Coronary artery (tissue), 2 donors: ENCODE data around the gene ARSJ.
A peak's percentile ranks its signal among the peaks of the same experiment; 100 is the strongest.

ENCODE experiments used
- DNase-seq: peaks from one replicate; pipeline ENCODE4 v3.0.0-alpha.2; 2017; ENCODE audit warnings: low spot score
- H3K27ac ChIP-seq, 2 donors: fragments of 200-600 bp; sonication (generic); one replicate each; pipeline ENCODE4 v1.5.1; 2016 to 2019
- H3K4me3 ChIP-seq: fragments of 200-600 bp; sonication (generic); 2 replicates; pipeline ENCODE4 v1.5.1; 2016; ENCODE audit warnings: mild to moderate bottlenecking, moderate library complexity
- TF ChIP-seq, protein P1 (sequence below): fragments of 200-600 bp; sonication (generic); IDR thresholded peaks from one replicate; pipeline ENCODE4 v1.5.1; 2019; ENCODE audit warnings: antibody characterized with exemption

ARSJ gene

DNA sequence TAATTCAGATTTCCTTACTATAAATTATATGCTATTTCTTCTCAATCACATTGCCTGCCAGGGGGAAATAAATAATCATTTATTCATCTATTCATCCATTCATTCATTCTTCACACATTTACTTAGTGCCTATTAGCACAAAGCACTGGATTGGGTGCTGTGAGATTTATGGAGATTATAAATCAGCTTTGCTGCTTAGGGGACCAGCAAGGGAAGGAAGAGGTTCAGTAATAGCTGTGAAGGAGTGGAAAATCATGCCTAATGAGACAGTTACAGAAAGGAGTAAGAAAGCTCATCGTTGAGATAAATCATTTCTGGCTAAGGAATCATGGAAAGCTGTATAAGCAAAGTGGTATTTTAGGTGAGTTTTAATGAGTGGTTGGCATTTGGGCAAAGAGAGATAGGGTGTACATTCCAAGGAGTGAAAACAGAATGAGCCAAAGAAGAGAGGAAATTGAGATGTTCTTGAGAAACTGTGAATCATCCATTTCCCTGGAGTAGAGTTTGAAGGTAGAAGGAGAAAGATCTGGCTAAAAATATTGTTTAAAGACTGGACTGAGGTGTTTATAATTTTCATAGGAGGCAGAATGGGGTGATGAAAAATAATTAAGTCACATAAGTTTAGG lies 9.6 kb downstream of the ARSJ start:
- peak overlapping the region; percentile 9 to 53 for H3K27ac ChIP-seq
- DNase-seq = no peak
- TF ChIP-seq, protein P1, sequence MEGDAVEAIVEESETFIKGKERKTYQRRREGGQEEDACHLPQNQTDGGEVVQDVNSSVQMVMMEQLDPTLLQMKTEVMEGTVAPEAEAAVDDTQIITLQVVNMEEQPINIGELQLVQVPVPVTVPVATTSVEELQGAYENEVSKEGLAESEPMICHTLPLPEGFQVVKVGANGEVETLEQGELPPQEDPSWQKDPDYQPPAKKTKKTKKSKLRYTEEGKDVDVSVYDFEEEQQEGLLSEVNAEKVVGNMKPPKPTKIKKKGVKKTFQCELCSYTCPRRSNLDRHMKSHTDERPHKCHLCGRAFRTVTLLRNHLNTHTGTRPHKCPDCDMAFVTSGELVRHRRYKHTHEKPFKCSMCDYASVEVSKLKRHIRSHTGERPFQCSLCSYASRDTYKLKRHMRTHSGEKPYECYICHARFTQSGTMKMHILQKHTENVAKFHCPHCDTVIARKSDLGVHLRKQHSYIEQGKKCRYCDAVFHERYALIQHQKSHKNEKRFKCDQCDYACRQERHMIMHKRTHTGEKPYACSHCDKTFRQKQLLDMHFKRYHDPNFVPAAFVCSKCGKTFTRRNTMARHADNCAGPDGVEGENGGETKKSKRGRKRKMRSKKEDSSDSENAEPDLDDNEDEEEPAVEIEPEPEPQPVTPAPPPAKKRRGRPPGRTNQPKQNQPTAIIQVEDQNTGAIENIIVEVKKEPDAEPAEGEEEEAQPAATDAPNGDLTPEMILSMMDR = no peak
- no peak overlapping the region for H3K4me3 ChIP-seq

DNA sequence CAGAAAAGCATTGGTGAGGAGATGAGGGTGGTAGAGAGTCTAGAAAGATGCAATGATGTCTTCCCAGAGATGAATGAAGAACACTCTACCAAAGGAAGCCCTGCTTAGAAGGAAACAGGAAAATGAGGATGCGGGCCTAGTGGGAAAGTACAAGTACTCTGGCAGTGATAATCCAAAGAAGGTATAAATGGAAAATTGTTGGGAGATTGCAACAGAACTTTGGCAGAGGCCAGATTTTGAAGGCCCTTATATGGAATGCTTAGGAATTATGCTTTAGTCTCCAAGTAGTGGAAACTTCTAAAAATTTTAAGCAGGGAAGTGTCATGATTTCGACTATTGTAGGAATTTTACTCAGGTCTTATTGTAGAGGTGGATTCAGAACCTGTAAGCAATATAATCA lies 11.0 kb downstream of the ARSJ start:
- DNase-seq = no peak
- Histone ChIP-seq H3K4me3 (no peak overlapping the region), H3K27ac (peak overlapping the region in 1 of 2 donors; percentile 50)
- TF ChIP-seq, protein P1 = no peak

DNA sequence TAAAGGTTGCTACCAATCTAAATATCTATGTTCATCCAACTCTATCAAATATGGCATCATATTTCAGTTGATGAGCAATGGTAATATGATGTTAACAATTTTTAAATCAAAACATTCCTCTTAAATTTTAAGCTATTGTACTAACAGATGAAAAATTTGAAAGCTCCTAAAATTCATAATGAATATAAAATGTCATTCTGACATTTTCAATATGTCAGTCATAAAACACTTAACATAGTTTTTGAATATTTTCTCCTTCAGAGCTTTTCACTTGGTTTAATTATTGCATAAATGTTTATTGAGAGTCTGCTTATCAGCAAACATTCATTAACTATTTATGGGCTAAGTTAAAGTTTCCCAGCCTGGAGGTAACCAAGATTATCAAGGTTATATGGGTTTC lies 11.8 kb downstream of the ARSJ start:
- no peak for DNase-seq
- Histone ChIP-seq H3K4me3 (no peak overlapping the region), H3K27ac (no peak overlapping the region)
- TF ChIP-seq, protein P1 = no peak

DNA sequence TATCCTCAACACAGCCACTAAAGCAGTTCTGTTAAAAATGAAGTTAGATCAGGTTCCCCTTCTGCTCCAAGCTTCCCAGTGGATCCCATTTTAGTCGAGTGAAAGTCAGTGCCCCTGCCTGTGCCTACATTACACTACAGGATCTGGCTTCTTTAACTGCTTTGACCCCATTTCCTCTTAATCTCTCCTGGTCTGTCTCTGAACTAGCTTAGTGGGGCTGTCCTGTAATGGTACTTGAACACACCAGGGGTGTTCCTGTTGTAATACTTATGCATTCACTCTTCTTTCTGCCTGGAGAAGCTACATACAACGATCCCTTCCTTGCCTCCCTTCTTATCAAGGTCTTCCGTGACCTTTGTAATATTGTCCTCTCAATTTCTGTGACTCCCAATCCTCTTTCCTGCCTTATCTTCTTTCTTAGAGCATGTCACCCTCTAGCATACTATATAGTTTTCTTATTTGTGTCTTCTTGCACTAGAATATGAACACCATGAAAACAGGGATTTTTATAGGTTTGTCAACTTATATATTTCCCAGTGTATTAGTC lies 16.7 kb downstream of the ARSJ start:
- no peak overlapping the region for H3K4me3 ChIP-seq
- peak overlapping the region in 1 of 2 donors; percentile 36 for H3K27ac ChIP-seq
- no peak for DNase-seq
- TF ChIP-seq, protein P1 = no peak

DNA sequence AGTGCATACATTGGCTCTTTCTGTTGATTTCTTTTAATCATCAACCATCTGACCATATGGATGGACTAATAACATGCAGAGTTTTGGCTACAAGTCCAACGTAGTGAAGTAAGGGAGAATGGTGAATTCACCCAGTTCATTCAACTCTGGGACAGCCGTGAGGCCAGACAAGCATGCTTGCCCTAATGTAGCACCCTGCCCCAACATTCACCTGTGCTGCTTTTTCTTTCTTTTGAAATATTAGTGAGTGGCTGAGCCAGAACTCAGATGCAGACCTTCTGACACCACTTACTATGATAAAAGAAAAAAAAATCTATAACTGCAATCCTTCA lies 17.5 kb downstream of the ARSJ start:
- no peak for DNase-seq
- H3K4me3 ChIP-seq = no peak overlapping the region
- TF ChIP-seq, protein P1 = no peak
- H3K27ac ChIP-seq = peak overlapping the region in 1 of 2 donors; percentile 66

DNA sequence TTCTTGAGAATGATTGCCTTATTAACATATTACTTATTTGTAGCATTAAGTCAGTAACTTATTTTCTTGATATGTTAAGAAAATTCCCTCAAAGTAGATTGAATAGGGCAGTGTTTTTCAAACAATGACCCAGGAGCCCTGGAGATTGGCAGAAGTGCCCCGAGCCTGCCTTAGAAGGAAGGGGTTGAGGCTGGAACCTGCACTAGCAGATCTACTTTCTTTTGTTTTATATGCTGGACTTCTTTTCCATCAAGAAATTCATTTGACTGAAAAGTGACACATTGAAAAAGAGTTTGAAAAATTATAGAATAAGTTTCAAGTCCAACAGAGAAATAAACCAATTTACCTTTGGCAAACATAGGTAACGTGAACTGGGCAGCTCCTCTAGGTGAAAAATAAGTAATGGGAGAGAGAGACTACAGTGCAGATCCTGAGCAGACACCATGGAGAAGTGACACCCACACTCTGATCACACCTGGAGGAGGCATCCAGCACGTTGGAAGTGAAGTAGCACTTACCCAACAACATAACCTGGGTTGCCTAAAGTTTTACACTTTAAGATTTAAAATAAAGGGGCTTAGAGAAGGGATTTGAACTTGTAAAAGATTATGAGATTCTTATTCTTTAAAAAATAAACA lies 18.6 kb downstream of the ARSJ start:
- peak overlapping the region in 1 of 2 donors; percentile 27 for H3K27ac ChIP-seq
- TF ChIP-seq, protein P1 = no peak

DNA sequence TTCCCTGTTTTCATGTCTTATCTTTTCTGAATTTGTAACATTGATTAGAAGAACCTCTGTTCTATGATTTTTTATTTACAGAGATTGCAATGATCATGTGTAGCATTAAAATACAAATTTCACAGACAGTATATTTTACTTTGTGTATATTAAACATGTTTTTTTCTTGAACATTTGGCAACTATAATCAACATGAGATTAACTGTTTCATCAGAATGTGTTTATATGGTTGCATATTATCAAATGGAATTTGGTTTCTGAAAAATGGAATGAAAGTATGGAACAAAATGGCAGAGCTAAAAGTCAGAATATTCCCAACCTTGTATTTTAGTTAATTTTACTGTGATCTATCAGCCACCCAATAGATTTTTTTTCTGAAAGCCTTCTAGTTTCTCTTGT lies 19.9 kb downstream of the ARSJ start:
- DNase-seq = no peak
- peak overlapping the region; percentile 62 to 70 for H3K27ac ChIP-seq
- TF ChIP-seq, protein P1 = no peak
- peak overlapping the region; percentile 48 for H3K4me3 ChIP-seq

More for the DNA sequence above, 18.6 kb downstream of the ARSJ start:
- no peak for DNase-seq
- no peak overlapping the region for H3K4me3 ChIP-seq
